Gastrocnemius medialis (tissue), 4 donors: ENCODE data around the gene KDM4C.

Experiments used
- CTCF ChIP-seq, 5 experiments: fragments of 450-650 bp in 3 of 5; fragments of 200-600 bp in 2 of 5; sonication (generic) in 2 of 5; IDR thresholded peaks in 4 of 5; conservative IDR thresholded peaks in 1 of 5; 1 replicate in 4 of 5; 2 replicates in 1 of 5; pipeline ENCODE4 v1.5.1; 2016 to 2019; ENCODE audit warnings: antibody characterized with exemption in 5 of 5, mild to moderate bottlenecking in 3 of 5, moderate library complexity in 3 of 5
- POLR2A ChIP-seq, 2 donors: fragments of 450-650 bp; IDR thresholded peaks; one replicate each; pipeline ENCODE4 v1.6.1; 2017; ENCODE audit warnings: antibody characterized with exemption in 2 of 2, mild to moderate bottlenecking in 2 of 2, moderate library complexity in 2 of 2

GRCh38 chr9:6723881-6724420 lies 33.8 kb upstream of the KDM4C start:
- TF ChIP-seq CTCF (IDR thresholded peaks at IDR 0.05 in 4 of 5, conservative IDR thresholded peaks at IDR 0.05 in 1 of 5) (no peak), POLR2A (IDR thresholded peaks at IDR 0.05) (no peak)
